ENCODE results near the gene COL7A1.

DNA sequence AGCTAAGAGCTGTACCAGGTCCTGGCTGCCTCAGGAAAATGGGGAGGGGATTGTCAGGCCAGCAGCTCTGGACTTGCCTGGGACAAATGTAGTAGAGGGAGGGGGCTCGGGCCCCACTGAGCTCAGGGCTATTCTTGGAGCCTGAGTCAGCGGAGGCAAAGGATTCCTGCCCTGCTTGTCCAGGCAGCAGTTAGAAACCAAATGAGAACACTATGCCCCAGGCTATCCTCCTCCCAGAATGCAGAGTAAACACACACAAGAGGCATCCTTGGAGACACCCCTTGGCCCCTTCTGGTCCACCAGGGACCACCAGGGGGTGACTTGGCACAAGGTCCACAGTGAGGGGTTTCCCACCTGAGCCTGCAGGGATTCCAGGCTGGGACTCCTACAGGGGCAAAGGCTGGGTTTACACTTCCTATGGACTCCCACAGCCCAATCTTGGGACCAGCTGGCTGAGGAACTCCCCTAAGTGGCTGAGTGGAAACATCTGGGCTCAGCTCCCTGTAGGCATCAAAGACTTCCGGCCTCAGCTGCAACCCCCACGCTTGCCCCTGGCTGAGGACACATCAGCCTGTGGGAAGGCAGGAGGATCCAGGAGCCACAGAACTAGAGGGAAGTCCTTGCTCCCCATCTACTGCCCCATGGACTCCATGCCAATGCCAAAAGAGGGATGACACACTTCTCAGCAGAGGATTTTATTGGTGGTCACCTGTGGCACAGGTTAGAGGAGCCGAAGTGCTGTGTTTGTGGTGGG lies 3.4 kb upstream of the COL7A1 start:
- TF ChIP-seq, protein P1, sequence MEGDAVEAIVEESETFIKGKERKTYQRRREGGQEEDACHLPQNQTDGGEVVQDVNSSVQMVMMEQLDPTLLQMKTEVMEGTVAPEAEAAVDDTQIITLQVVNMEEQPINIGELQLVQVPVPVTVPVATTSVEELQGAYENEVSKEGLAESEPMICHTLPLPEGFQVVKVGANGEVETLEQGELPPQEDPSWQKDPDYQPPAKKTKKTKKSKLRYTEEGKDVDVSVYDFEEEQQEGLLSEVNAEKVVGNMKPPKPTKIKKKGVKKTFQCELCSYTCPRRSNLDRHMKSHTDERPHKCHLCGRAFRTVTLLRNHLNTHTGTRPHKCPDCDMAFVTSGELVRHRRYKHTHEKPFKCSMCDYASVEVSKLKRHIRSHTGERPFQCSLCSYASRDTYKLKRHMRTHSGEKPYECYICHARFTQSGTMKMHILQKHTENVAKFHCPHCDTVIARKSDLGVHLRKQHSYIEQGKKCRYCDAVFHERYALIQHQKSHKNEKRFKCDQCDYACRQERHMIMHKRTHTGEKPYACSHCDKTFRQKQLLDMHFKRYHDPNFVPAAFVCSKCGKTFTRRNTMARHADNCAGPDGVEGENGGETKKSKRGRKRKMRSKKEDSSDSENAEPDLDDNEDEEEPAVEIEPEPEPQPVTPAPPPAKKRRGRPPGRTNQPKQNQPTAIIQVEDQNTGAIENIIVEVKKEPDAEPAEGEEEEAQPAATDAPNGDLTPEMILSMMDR (conservative IDR thresholded peaks at IDR 0.05 in 1 of 2, IDR thresholded peaks at IDR 0.05 in 1 of 2; ENCODE audit: extremely low read depth in 1 of 2, insufficient read depth in 1 of 2, low read depth in 1 of 2, low read length in 2 of 2), result no peak
- TF ChIP-seq EZH2 (IDR thresholded peaks at IDR 0.05; ENCODE audit: borderline replicate concordance, low read length), result no peak

All from mammary epithelial cell (primary cell).